BLaER1 (cell line): ENCODE measurements around the gene SKIDA1.
A peak's percentile ranks its signal among the peaks of the same experiment; 100 is the strongest.
"Not testable (repeated sequence)": the region's sequence is repeated elsewhere in the genome, so short reads cannot be mapped to it uniquely, and the experiment has no call there.

Experiments used
- H3K27ac ChIP-seq: shearing (Covaris generic); formaldehyde crosslinking; 2 replicates; pipeline ENCODE4 v1.8.1; 2022
- H3K27me3 ChIP-seq: shearing (Covaris generic); formaldehyde crosslinking; 2 replicates; pipeline ENCODE4 v1.8.1; 2022
- H3K36me3 ChIP-seq: shearing (Covaris generic); formaldehyde crosslinking; 2 replicates; pipeline ENCODE4 v1.8.1; 2022
- H3K4me1 ChIP-seq: shearing (Covaris generic); formaldehyde crosslinking; 2 replicates; pipeline ENCODE4 v1.8.1; 2022
- H3K4me2 ChIP-seq: shearing (Covaris generic); formaldehyde crosslinking; 2 replicates; pipeline ENCODE4 v1.8.1; 2022
- H3K4me3 ChIP-seq: shearing (Covaris generic); formaldehyde crosslinking; 2 replicates; pipeline ENCODE4 v1.8.1; 2022
- H3K9ac ChIP-seq: shearing (Covaris generic); formaldehyde crosslinking; 2 replicates; pipeline ENCODE4 v1.8.1; 2022
- H3K9me3 ChIP-seq: shearing (Covaris generic); formaldehyde crosslinking; 2 replicates; pipeline ENCODE4 v1.8.1; 2022
- H4K20me1 ChIP-seq: shearing (Covaris generic); formaldehyde crosslinking; 2 replicates; pipeline ENCODE4 v1.8.1; 2022
- Cebpa-rat ChIP-seq: shearing (Covaris generic); IDR thresholded peaks from 2 replicates; pipeline ENCODE4 v1.8.1; 2022

SKIDA1 gene

GRCh38 chr10:21525367-21526187 is at the start of gene SKIDA1:
Gene SKIDA1 (minus strand): TSS chr10:21525682. CDS start chr10:21517822, 7,860 bp downstream.
- Histone ChIP-seq H3K4me1 (no peaks in the 10 kb centered on the region; the same call in 1 of the 2 replicates), H3K9ac (no peak within 1 kb of the TSS)
- no peak for TF ChIP-seq Cebpa-rat

GRCh38 chr10:21574514-21574913 is 49.0 kb upstream of the SKIDA1 start:
- H3K9ac ChIP-seq, result not testable (repeated sequence)

More at GRCh38 chr10:21525367-21526187, at the start of gene SKIDA1:
- peak within 1 kb of the TSS; percentile 57 for H3K4me3 ChIP-seq
- H3K36me3 ChIP-seq, result no peaks in the 10 kb centered on the region
- H4K20me1 ChIP-seq, result peaks cover 92% of the 10 kb centered on the region
- H3K9me3 ChIP-seq, result no peaks in the 10 kb centered on the region
- no peak within 1 kb of the TSS for H3K27ac ChIP-seq
- peak within 1 kb of the TSS; percentile 72 for H3K4me2 ChIP-seq
- peaks cover 100% of the 10 kb centered on the region for H3K27me3 ChIP-seq

DNA sequence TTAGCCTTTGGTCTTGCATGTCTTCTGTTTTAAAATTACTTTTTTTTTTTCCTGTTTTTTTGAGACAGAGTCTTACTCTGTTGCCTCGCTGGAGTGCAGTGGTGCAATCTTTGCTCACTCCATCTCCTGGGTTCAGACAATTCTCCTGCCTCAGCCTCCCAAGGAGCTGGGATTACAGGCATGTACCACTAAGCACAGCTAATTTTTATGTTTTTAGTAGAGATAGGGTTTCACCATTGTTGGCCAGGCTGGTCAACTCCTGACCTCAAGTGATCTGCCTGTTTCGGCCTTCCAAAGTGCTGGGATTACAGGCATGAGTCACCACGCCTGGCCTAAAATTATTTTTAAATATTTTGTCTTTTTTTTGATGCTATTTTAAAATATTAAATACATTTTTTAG is 47.1 kb upstream of the SKIDA1 start:
- H3K4me2 ChIP-seq, result no peak overlapping the region

More at GRCh38 chr10:21574514-21574913, 49.0 kb upstream of the SKIDA1 start:
- Histone ChIP-seq H4K20me1 (peaks cover 63% of the 10 kb centered on the region), H3K9me3 (peaks cover 19% of the 10 kb centered on the region; the same call in 1 of the 2 replicates), H3K36me3 (peaks cover 43% of the 10 kb centered on the region; the same call in 1 of the 2 replicates)
- H3K4me2 ChIP-seq, H3K27ac ChIP-seq, H3K4me1 ChIP-seq, H3K4me3 ChIP-seq, H3K27me3 ChIP-seq: not testable (repeated sequence)

GRCh38 chr10:21570761-21571521 is 45.5 kb upstream of the SKIDA1 start:
- TF ChIP-seq Cebpa-rat, result no peak
- no peak overlapping the region for H3K27ac ChIP-seq
- H3K27me3 ChIP-seq, result no peaks in the 10 kb centered on the region
- H3K9me3 ChIP-seq, result peaks cover 8% of the 10 kb centered on the region; the same call in 1 of the 2 replicates
- H3K4me2 ChIP-seq, result no peak overlapping the region
- H3K9ac ChIP-seq, result no peak overlapping the region
- peaks cover 78% of the 10 kb centered on the region for H4K20me1 ChIP-seq
- no peak overlapping the region for H3K4me3 ChIP-seq
- H3K36me3 ChIP-seq, result peaks cover 65% of the 10 kb centered on the region
- no peaks in the 10 kb centered on the region for H3K4me1 ChIP-seq

More for the DNA sequence above, 47.1 kb upstream of the SKIDA1 start:
- H3K27ac ChIP-seq, result no peak overlapping the region
- H3K9ac ChIP-seq, result no peak overlapping the region
- TF ChIP-seq Cebpa-rat, result no peak
- no peaks in the 10 kb centered on the region for H3K27me3 ChIP-seq
- H3K4me3 ChIP-seq, result no peak overlapping the region
- H3K36me3 ChIP-seq, result peaks cover 54% of the 10 kb centered on the region; the same call in 1 of the 2 replicates
- peaks cover 66% of the 10 kb centered on the region for H4K20me1 ChIP-seq
- peaks cover 19% of the 10 kb centered on the region; the same call in 1 of the 2 replicates for H3K9me3 ChIP-seq
- H3K4me1 ChIP-seq, result no peaks in the 10 kb centered on the region

DNA sequence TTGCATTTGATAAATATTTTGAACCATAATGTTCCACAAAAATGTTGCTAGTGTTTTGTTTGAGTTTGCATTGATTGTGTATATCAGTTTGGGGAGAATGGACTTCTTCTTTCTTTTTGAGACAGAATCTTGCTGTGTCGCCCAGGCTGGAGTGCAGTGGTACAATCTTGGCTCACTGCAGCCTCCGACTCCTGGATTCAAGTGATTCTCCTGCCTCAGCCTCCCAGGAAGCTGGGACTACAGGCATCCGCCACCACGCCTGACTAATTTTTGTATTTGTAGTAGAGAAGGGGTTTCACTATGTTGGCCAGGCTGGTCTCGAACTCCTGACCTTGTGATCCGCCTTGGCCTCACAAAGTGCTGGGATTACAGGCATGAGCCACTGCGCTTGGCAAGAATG is 33.5 kb upstream of the SKIDA1 start:
- Histone ChIP-seq H3K9me3 (peaks cover 18% of the 10 kb centered on the region), H3K36me3 (peaks cover 90% of the 10 kb centered on the region), H4K20me1 (peaks cover 13% of the 10 kb centered on the region; the same call in 1 of the 2 replicates)
- not testable (repeated sequence) for H3K4me3 ChIP-seq, H3K4me1 ChIP-seq, H3K27ac ChIP-seq, H3K4me2 ChIP-seq, H3K27me3 ChIP-seq, H3K9ac ChIP-seq

DNA sequence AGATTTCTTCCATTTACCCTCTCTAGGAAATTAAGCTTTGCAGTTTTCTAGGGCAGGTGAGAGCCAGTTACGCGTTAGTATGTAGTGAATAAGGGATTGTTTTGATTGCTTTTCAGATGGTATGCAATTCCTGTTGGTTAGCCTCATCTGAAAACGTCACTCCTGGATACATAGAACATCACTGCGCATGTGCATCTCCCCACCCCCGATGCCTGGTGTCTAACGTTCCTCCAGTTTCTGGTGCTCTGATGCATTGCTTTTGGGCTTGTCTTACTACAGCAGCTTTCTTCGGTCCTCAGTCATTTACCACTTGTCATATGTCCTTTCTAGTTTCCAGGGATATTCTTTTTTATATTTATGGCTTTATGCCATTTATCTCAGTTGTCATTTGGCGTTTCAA is 31.0 kb upstream of the SKIDA1 start:
- H3K36me3 ChIP-seq, result peaks cover 97% of the 10 kb centered on the region
- H3K9ac ChIP-seq, result no peak overlapping the region
- H3K4me3 ChIP-seq, result no peak overlapping the region
- H3K27me3 ChIP-seq, result no peaks in the 10 kb centered on the region
- peaks cover 27% of the 10 kb centered on the region; the same call in 1 of the 2 replicates for H4K20me1 ChIP-seq
- peaks cover 11% of the 10 kb centered on the region for H3K9me3 ChIP-seq
- H3K4me1 ChIP-seq, result no peaks in the 10 kb centered on the region
- no peak overlapping the region for H3K27ac ChIP-seq
- no peak overlapping the region for H3K4me2 ChIP-seq
- TF ChIP-seq Cebpa-rat, result no peak

- H3K36me3 ChIP-seq, result peaks cover 92% of the 10 kb centered on the region
- no peak for TF ChIP-seq Cebpa-rat
Measured at GRCh38 chr10:21552638-21553037, 27.2 kb upstream of the SKIDA1 start.

DNA sequence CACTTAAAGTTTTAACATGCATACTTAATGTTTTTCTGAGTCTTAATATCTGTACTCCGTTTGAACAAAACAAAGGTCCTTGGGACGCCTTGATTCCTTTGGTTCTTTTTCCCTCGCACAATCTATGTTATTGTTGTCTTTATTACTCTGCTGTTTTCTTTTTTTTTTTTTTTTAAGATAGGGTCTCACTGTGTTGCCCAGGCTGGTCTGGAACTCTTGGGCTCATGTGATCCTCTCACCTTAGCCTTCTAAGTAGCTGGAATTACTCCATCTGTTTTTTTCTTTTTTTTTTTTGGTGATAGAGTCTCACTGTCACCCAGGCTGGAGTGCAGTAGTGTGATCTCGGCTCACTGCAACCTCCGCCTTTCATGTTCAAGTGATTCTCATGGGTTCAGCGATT is 21.8 kb upstream of the SKIDA1 start:
- Histone ChIP-seq H3K9ac (no peak overlapping the region), H3K4me3 (no peak overlapping the region), H4K20me1 (peaks cover 82% of the 10 kb centered on the region), H3K4me1 (no peaks in the 10 kb centered on the region), H3K36me3 (peaks cover 95% of the 10 kb centered on the region), H3K4me2 (no peak overlapping the region), H3K9me3 (0 out of 2 replicates have a peak, but pooled peaks cover 9% of the 10 kb centered on the region), H3K27me3 (no peaks in the 10 kb centered on the region), H3K27ac (no peak overlapping the region)
- TF ChIP-seq Cebpa-rat, result no peak

More at GRCh38 chr10:21552638-21553037, 27.2 kb upstream of the SKIDA1 start:
- no peaks in the 10 kb centered on the region for H3K9me3 ChIP-seq
- H3K27me3 ChIP-seq, result no peaks in the 10 kb centered on the region
- no peak overlapping the region for H3K27ac ChIP-seq
- no peak overlapping the region for H3K4me3 ChIP-seq
- no peaks in the 10 kb centered on the region for H3K4me1 ChIP-seq
- H3K4me2 ChIP-seq, result no peak overlapping the region
- H4K20me1 ChIP-seq, result peaks cover 52% of the 10 kb centered on the region
- no peak overlapping the region for H3K9ac ChIP-seq

DNA sequence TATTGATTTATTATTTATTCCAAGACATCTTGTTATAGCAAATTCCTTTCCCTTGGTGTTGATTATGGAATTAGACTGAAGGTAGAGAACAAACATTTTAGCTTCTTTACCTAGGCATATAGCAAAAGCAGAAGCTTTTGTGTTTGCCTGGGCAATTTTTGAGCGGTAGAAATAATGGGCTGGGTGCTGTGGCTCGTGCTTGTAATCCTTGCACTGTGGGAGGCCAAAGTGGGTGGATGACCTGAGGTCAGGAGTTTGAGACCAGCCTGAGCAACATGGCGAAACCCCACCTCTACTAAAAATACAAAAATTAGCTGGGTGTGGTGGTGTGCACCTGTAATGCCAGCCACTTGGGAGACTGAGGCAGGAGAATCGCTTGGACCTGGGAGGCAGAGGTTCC is 15.2 kb upstream of the SKIDA1 start:
- H3K4me2 ChIP-seq, H3K9me3 ChIP-seq, H3K27ac ChIP-seq, H3K27me3 ChIP-seq, H3K9ac ChIP-seq, H3K4me3 ChIP-seq: not testable (repeated sequence)
- Histone ChIP-seq H3K36me3 (peaks cover 85% of the 10 kb centered on the region), H3K4me1 (peaks cover 26% of the 10 kb centered on the region), H4K20me1 (peaks cover 90% of the 10 kb centered on the region)

GRCh38 chr10:21536874-21537273 is 11.4 kb upstream of the SKIDA1 start:
- peaks cover 65% of the 10 kb centered on the region for H4K20me1 ChIP-seq
- H3K27ac ChIP-seq, result no peak overlapping the region
- H3K4me1 ChIP-seq, result peaks cover 39% of the 10 kb centered on the region
- H3K9me3 ChIP-seq, result no peaks in the 10 kb centered on the region
- no peak overlapping the region for H3K4me3 ChIP-seq
- no peak overlapping the region for H3K9ac ChIP-seq
- H3K4me2 ChIP-seq, result no peak overlapping the region
- TF ChIP-seq Cebpa-rat, result no peak
- H3K36me3 ChIP-seq, result peaks cover 47% of the 10 kb centered on the region
- peaks cover 16% of the 10 kb centered on the region for H3K27me3 ChIP-seq

DNA sequence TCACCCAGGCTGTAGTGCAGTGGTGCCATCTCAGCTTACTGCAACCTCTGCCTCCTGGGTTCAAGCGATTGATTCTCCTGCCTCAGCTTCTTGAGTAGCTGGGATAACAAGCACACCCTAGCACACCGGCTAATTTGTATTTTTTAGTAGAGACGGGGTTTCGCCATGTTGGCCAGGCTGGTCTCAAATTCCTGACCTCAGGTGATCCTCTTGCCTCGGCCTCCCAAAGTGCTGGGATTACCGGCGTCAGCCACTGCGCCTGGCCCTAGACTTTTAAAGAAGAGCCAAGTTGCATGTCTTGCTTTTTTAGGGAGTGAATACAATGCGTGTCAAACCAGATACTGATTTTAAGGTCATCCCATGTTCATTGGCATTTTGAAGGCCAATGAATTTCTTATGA is 10.5 kb upstream of the SKIDA1 start:
- not testable (repeated sequence) for H3K9me3 ChIP-seq, H3K27ac ChIP-seq, H3K9ac ChIP-seq, H3K4me3 ChIP-seq
- Histone ChIP-seq H4K20me1 (peaks cover 56% of the 10 kb centered on the region), H3K27me3 (peaks cover 20% of the 10 kb centered on the region), H3K4me1 (peaks cover 39% of the 10 kb centered on the region), H3K4me2 (peak overlapping the region; percentile 97; the same call in 1 of the 2 replicates), H3K36me3 (peaks cover 38% of the 10 kb centered on the region)
